Measurements from ENCODE around the gene MEGF6. TPM values are rescaled to one million over a fixed set of nuclear protein-coding genes. Genes with fewer than 3 reads are reported as not detected.

MEGF6 gene
- total and polyA plus RNA-seq, 2 donors (not counting 3 experiments of a cell fraction or from before 2014, with no cell fraction given), result 22.5 to 63.7 TPM

DNA sequence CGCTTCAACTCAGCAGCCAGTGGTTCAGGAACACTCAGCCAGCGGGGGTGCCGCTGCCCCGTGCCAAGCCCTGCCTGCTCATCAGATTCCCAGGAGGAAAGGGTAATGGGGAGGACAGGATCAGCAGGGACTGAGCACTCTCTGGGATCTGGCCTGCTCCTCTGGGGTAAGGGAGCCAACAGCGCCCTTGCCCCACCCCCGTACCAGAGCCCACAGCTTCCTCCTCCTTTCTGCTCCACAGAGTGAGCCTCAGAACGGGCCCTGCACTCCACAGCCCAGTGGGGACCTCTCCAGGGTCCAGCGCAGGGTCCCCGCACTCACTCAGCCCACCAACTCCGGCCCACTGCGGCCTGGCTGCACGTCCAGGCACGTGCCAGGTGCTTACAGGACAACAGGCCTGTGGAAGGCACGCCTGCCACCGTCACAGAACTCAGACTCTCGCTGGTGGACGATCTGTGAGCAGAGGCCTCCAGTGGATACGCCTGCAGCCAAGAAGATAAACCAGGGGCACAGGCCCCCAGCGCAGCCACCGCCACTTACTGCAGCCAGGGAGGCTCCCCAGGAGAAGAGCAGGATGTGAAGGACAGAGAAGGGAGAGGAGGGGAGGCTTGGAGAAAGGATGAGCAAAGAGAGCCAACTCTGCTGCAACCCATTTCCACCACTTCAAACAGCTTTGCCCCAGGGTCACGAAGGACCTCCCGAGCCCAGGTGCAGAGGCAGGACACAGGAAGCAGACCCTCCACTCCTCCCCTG, 2.1 kb downstream of the MEGF6 start:
- BruUV-seq (replicated peaks), result no TSS peak
- H3K27me3 ChIP-seq (ENCODE audit: control insufficient read depth in 2 of 2, insufficient read depth in 2 of 2, low read length in 2 of 2), result no peaks in the 10 kb centered on the region
- H3K79me2 ChIP-seq (ENCODE audit: control insufficient read depth, insufficient read depth, low read length), result no peaks in the 10 kb centered on the region
- no peaks in the 10 kb centered on the region for H3K36me3 ChIP-seq (ENCODE audit: control insufficient read depth in 2 of 2, extremely low read depth in 1 of 2, insufficient read depth in 2 of 2, low read length in 2 of 2)
- H3K4me2 ChIP-seq (ENCODE audit: insufficient read depth, low read length), result no peak overlapping the region
- no peaks in the 10 kb centered on the region for H3K9me3 ChIP-seq (replicated peaks; ENCODE audit: control insufficient read depth, insufficient read depth, low read length)
- ChIA-PET CTCF (interaction anchor here (0.9 to 3.8 kb wide), 5 partner anchors 10 to 156 kb away, joined by 4 to 24 read pairs (median 6); no protein-coding TSS in a partner anchor), POLR2A (no interaction called here)
- TF ChIP-seq JUN (IDR thresholded peaks at IDR 0.05; ENCODE audit: borderline replicate concordance, insufficient read depth, insufficient read length, low read depth) (no peak), POLR2AphosphoS5 (IDR thresholded peaks at IDR 0.05; ENCODE audit: insufficient read depth, low read depth, low read length) (no peak), FOS (IDR thresholded peaks at IDR 0.05; ENCODE audit: borderline replicate concordance, insufficient read depth, low read length) (no peak), MYC (IDR thresholded peaks at IDR 0.05; ENCODE audit: low read depth, low read length) (no peak), MAX (IDR thresholded peaks at IDR 0.05; ENCODE audit: insufficient read depth, insufficient read length) (no peak)
- TF ChIP-seq, protein P1, sequence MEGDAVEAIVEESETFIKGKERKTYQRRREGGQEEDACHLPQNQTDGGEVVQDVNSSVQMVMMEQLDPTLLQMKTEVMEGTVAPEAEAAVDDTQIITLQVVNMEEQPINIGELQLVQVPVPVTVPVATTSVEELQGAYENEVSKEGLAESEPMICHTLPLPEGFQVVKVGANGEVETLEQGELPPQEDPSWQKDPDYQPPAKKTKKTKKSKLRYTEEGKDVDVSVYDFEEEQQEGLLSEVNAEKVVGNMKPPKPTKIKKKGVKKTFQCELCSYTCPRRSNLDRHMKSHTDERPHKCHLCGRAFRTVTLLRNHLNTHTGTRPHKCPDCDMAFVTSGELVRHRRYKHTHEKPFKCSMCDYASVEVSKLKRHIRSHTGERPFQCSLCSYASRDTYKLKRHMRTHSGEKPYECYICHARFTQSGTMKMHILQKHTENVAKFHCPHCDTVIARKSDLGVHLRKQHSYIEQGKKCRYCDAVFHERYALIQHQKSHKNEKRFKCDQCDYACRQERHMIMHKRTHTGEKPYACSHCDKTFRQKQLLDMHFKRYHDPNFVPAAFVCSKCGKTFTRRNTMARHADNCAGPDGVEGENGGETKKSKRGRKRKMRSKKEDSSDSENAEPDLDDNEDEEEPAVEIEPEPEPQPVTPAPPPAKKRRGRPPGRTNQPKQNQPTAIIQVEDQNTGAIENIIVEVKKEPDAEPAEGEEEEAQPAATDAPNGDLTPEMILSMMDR (IDR thresholded peaks at IDR 0.05; ENCODE audit: extremely low read depth in 1 of 2, insufficient read depth in 1 of 2, low read depth in 1 of 2, low read length in 2 of 2), result no peak
- DNase-seq (ENCODE audit: low read depth, low spot score) (no peak), FAIRE-seq (no peak)
- H3K4me1 ChIP-seq (ENCODE audit: control insufficient read depth, extremely low read depth, insufficient read depth, low read length), result peaks cover 26% of the 10 kb centered on the region
- dilution Hi-C loops (cut with MboI; ENCODE audit: extremely low pct_ligation_motif_present, low sequenced_read_pairs) (no loop called here), intact Hi-C loops (cut with micrococcal nuclease) (no loop called here)
- no peaks in the 10 kb centered on the region for H3K9me1 ChIP-seq (replicated peaks; ENCODE audit: control insufficient read depth, extremely low read depth, insufficient read depth, low read length)
- H2AFZ ChIP-seq (ENCODE audit: low read depth, low read length), result no peak overlapping the region
- no peak overlapping the region for H3K4me3 ChIP-seq (replicated peaks in 1 of 3; ENCODE audit: insufficient read depth in 1 of 3, low read depth in 1 of 3, low read length in 3 of 3)
- no peak overlapping the region for H3K27ac ChIP-seq (ENCODE audit: insufficient read depth, low read depth, low read length)
- H4K20me1 ChIP-seq (replicated peaks; ENCODE audit: control insufficient read depth, extremely low read depth, insufficient read depth, low read length), result no peaks in the 10 kb centered on the region
- H3K9ac ChIP-seq (replicated peaks; ENCODE audit: extremely low read depth, insufficient read depth, low read length), result no peak overlapping the region

All from endothelial cell of umbilical vein (primary cell).